AG09319 (cell line): ENCODE measurements around the gene FASTK.

Experiments
- DNase-seq: peaks from one replicate; pipeline ENCODE4 v3.0.0-alpha.2; 2010; ENCODE audit warnings: low read depth; ENCODE audit errors: extremely low read depth
- CTCF ChIP-seq: IDR thresholded peaks from 2 replicates; pipeline ENCODE4 v1.5.1; 2011; ENCODE audit warnings: low read depth, mild to moderate bottlenecking, inconsistent platforms, low read length, moderate library complexity

The FASTK gene

GRCh38 chr7:151060113-151060415, 20.5 kb downstream of the FASTK start:
- no peak for TF ChIP-seq CTCF

DNA sequence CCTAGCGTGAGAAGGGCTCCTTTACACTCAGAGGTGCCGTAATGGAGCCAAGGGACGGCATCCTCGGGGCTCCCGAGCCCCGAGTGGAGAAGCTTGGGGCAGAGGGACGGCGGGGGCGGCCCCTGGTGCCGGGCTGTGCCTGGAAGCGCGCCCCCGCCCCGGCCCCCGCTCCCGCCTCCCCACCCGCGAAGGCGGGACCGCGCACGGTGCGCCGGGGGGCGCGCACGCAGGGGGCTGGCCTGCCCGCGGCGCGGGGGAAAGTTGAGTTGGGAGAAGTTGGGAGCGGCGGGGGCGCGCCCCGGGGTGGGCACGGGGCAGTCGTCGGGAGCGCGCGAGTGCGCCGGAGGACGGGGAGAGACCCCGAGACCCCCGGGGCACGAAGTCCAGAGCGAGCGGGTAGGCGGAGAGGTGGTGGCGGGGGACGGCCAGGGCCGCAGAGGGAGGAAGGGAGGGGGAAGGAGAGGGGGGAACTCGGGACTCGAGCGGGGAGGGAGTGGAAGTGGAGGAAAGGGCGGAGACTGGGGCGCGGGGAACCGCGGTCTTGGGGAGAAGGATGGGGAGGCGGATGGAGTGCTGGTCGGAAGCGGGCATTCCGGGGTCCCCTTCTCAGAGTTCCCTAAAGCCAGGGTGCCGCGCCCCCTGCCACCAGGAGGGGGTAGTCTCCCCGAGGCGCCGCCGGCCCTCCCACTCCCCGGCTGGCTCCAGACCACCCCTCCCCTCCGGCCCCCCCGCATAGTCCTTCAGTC, 21.1 kb downstream of the FASTK start, which contains the start of gene SLC4A2:
Gene SLC4A2, plus strand, starts transcription at position 223 of the 746 bp plus-strand sequence. CDS start 2,399 bp downstream, outside the sequence.
- no peak for DNase-seq
- peak; percentile 52 for TF ChIP-seq CTCF

More at GRCh38 chr7:151060113-151060415, 20.5 kb downstream of the FASTK start:
- DNase-seq: no peak

GRCh38 chr7:151058781-151059366, 21.7 kb downstream of the FASTK start:
- no peak for DNase-seq
- TF ChIP-seq CTCF: no peak

DNA sequence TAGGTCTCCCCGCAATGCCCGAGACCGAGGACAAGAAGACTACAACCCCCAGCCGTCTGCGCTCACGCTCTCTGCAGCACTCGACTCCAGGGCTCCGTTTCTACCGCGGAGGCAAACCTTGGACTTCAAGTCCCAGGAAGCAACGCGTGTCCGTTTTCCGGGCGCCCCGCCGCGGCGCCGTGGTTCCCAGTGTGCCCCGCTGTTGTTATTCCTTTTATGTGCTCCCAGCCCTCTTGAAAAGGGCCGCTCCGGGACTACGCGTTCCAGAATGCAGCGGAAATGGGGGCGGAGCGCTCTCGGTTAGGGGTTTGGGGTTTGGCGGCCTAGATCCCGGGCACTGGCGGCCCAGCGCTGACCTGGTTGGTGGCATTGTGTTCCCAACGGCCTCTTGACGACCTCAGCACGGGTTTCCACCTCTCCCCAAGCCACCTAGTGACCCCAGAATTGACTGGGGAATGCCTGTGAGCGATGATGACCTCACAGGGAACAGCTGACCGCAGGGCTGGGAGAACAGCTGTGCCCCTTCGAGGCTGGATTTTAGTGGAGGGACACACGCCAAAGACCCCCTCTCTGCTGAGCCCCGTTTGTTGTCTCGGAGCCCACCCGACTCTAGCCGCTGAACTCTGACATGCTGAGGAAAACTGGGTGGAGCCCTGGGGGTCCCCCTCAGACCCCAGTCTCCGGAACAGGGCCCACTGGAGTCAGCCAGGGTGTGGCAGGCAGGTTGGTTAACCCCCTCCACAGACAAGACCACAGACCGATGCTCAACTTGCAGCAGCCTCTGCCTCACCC, 22.4 kb downstream of the FASTK start:
- DNase-seq: peak; percentile 98
- no peak for TF ChIP-seq CTCF

- no peak for DNase-seq
- no peak for TF ChIP-seq CTCF
These were observed 23.1 kb downstream of the FASTK start, which contains the start of gene CDK5 for GRCh38 chr7:151057506-151057988. CDK5 (minus strand) TSS chr7:151057897; CDS start chr7:151057848, 49 bp downstream.

GRCh38 chr7:151056666-151057505, 23.7 kb downstream of the FASTK start:
- DNase-seq: no peak

More at GRCh38 chr7:151056666-151057505, 23.7 kb downstream of the FASTK start:
- TF ChIP-seq CTCF: no peak
